ENCODE data around the gene APPBP2. TPM values are rescaled to one million over a fixed set of nuclear protein-coding genes. Genes with fewer than 3 reads are reported as not detected.
"Not testable (repeated sequence)": the region's sequence is repeated elsewhere in the genome, so short reads cannot be mapped to it uniquely, and the experiment has no call there.

Gene APPBP2
- total RNA-seq, 1 experiment from 2014 or later: 34.3 TPM

DNA sequence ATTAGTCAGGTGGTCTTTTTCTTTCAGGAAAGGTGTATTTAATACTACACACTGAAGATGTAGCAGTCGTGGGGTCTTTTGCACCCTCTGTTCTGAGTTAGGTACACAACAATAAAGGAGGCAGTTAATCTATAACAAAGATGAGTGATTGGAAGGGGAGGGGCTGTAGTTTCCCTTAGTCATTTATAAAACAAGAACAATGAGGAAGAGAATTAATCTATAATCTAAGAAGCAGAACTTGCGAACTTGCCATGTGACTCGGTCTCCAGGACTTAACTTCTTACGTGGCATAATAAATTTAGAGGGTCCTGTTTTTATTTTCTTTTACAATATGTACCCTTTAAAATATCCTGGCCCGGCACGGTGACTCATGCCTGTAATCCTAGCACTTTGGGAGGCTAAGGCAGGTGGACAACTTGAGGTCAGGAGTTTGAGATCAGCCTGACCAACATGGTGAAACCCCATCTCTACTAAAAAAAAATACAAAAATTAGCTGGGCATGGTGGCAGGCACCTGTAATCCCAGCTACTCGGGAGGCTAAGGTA, 8.6 kb upstream of the APPBP2 start:
- no peak for DNase-seq (ENCODE audit: low read depth)

DNA sequence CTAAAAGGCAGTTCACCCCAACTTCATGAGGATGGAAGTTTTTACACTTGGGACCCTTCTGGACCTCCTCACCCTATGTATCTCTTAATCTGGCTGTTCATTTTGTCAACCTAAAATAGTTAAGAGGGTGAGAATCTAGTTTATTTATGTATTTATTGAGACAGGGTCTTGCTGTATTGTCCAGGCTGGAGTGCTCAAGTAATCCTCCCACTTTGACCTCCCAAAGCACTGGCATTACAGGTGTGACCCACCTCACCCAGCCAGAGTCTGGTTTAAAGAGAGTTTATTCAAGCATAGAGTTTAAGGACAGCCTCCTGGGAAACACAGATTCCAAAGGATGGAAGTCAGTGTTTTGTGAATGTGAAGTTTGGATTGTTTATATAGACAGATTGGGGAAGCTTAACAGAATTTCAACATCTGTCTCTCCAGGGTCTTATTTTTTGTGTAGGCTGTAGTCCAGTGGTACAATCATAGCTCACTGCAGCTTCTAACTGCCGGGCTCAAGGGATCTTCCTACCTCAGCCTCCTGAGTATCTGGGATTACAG, 8.0 kb upstream of the APPBP2 start:
- DNase-seq (ENCODE audit: low read depth): no peak

DNA sequence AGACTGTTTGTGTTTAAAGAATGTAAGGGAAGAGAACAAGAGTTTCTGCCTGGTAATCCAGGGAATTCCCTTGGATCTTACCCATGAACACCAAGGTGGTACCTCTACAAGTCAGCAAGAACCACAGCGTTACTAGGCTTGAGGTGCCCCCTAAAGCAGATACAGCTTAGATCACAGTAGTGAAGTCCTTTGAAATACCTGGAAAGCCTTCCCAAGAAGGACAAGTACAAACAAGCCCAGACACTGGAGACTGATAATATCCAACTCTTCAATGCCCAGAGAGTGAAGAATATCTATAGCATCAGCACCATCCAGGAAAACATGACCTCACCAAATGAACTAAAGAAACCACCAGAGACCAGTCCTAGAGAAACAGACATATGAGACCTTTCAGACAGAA, 3.8 kb upstream of the APPBP2 start:
- DNase-seq (ENCODE audit: low read depth): no peak

DNA sequence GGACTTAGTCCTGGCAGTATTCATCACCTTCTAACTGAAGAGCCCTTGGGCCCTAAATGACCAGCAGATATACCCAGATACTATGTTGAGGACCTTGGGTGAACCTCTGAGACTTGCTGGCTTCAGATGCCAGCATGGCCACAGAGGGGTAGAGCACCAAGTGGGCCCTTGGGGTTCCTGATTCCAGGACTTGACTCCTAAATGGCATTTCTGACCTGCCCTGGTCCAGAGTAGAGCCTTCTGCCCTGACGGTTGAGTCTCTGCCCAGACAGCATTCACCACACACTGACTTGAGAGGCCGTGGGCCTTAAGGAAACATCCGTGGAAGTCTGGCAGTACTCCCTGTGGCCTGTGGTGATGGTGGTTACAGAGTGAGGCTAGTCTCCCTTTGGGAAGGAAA, 2.8 kb upstream of the APPBP2 start:
- no peak for DNase-seq (ENCODE audit: low read depth)

DNA sequence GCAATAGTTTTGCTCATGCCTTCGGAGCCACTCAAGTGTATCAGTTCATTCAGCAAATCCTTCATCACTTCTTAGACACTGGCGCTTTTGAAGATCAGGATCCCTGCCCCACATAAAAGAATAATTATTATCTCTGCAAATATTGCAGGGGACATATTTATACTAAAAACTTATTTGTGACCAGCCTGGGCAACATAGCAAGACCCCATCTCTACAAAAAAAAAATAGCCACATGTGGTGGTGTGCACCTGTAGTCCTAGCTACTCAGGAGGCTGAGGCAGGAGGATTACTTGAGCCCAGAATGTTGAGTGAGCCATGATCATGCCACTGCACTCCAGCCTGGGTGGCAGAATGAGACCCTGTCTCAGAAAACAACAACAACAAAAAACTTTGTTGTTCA, 1.7 kb upstream of the APPBP2 start:
- no peak for DNase-seq (ENCODE audit: low read depth)

DNA sequence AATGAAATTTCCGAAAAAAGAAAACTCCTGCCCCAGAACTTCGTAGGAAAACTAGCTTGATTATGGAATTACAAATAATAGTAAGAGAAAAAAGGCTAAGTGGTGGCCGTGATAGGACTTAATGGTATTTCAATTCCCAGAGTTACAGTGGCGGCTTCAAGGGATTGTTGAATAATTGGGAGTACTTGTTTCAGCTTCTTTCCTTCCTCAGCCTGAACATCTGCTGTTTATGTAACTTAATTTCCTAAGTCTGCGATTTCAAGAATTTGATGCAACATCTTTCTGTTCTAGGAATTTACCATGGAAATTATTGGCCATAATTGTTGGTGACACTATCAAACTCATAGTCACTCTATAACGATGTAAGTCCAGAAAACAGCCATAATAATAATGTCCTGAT, 684 bp upstream of the APPBP2 start:
- DNase-seq (ENCODE audit: low read depth): no peak

DNA sequence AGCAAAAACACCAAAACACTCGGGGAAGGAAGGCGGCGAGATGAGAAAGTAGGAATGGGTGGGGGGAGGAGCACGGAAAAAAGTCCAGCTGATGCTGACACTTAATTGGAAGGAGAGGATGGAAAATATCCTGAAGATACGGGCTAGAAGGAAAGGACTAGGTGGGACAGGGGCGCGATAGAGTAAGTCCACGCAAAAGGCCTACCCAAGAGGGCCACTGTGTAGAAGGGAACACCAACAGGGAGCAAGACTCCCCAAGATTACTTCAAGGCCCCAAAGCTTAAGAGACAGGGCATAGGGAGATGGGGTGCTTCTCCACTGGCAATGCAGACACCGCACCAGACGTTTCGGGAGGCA, 736 bp downstream of the APPBP2 start:
- DNase-seq (ENCODE audit: low read depth): no peak

DNA sequence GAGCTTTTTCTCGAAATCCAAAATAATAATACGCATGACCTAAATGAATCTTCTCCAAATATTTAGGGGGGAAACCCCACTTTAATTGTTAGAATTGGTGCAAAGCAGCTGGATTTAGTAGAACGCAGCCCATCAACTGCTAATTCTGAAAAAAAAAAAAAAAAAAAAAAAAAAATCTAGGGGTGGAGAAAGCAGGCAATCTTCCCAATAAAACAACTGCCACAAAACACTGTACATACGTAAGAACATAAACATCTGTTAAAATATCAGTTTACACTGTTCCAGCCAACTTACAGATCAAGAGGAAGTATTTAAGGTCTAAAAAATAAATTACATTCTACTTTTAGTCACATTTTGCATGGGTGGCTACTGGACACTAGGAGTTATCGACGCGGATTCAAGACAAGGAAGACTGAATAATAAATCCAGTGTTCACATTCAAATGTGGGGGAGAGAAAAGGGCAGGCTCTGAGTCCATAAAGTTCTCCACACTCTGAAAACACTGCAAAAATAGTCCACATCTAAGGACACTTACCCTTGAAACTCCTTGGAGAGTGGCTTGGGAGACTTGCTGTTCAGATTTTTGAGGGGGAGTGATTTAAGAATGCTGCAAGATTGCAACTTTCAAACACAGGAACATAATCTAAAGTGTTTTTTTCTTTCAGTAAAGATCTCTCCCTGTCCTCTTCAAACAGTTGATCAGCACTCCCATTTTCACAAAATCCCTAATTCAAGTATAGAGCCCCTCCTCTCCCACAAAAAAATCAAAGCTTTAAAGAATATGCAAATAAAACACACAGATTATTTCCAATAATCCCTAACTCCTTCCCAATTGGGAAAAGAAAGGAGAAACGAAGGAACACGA, 1.3 kb downstream of the APPBP2 start:
- no peak for DNase-seq (ENCODE audit: low read depth)

DNA sequence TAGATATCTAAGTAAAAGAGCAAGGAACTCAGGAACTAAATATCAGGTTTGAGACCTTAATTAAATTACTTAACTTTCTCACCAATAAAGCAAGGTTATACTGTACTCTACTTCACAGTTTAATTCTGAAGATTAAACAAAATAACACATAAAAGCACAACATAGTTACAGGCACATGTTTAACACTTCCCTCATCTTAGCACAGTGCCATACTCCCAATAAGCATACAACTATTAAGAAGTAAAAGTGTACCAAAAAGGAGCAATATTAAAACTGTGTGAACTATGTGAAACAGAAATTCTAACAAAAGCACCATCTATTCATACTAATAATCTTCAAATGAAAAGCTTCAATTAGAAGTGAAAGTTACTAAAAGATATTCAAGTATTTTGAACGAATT, 2.2 kb downstream of the APPBP2 start:
- no peak for DNase-seq (ENCODE audit: low read depth)

DNA sequence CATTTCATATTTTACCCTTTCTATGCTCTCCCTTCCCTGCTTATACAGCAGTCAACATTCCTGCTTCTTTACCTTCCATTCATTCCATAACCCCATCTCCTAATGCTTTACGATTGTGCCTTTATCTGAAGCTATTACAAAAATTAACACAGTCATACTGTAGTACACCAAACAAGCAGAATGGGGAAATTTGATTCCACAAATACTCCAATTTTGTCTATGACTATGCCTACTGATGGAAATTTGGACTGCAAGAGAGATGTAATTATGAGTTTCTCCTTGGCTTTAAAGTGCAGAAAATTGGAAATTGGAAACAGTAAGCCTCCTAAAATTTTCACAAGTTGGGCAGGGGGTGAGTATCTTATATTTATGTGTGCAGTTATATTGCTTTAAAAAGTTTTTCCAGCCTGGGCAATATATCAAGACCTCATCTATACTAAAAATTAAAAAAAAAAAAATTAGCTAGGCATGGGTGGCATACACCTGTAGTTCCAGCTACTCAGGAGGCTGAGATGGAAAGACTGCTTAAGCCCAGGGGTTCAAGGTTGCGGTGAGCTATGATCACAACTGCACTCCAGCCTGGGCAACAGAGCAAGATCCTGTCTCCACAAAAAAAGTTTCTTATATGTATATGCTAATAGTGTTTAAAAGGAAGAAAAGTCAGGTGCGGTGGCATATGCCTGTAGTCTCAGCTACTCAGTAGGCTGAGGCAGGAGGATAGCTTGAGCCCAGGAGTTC, 3.0 kb downstream of the APPBP2 start:
- no peak for DNase-seq (ENCODE audit: low read depth)

DNA sequence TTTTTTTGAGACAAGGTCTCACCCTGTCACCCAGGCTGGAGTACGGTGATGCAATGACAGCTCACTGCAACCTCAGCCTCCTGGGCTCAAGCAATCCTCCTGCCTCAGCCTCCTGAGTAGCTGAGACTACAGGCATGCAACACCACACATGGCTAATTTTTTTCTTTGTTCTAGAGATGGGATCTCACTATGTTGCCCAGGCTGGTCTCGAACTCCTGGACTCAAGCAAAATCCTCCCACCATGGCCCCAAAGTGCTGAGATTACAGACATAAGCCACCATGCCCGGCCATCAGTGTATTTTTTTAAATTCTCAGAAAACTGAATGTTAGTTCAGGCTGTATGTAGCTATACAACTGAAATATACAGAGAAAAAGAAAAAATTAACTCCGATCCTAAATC, 6.2 kb downstream of the APPBP2 start:
- no peak for DNase-seq (ENCODE audit: low read depth)

DNA sequence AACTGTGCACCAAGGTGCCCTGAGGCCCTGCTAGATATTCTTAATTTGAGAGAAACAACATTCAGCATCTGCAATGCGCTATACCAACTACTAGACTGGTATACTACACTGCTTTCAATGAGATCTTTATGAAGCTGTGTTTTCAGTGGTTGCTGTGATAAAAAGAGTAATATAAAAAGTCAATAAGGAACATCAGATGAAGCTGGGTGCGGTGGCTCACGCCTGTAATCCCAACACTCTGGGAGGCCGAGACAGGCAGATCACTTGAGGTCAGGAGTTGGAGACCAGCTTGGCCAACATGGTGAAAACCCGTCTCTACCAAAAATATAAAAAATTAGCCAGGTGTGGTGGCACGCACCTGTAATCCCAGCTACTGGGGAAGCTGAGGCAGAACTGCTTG, 10.4 kb downstream of the APPBP2 start:
- DNase-seq (ENCODE audit: low read depth): not testable (repeated sequence)

DNA sequence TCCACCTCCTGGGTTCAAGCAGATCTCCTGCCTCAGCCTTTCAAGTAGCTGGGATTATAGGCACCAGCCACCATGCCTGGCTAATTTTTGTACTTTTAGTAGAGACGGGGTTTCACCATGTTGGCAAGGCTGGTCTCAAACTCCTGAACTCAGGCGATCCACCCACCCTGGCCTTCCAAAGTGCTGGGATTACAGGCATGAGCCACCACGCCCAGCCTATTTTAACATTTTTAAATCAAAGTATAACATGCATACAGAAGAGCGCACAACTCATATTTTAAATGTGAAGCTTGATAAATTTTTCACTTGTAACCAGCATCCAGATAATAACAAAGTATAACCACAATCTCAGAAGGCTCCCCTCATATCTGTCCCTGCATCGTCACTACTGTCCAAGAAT, 10.8 kb downstream of the APPBP2 start:
- not testable (repeated sequence) for DNase-seq (ENCODE audit: low read depth)

DNA sequence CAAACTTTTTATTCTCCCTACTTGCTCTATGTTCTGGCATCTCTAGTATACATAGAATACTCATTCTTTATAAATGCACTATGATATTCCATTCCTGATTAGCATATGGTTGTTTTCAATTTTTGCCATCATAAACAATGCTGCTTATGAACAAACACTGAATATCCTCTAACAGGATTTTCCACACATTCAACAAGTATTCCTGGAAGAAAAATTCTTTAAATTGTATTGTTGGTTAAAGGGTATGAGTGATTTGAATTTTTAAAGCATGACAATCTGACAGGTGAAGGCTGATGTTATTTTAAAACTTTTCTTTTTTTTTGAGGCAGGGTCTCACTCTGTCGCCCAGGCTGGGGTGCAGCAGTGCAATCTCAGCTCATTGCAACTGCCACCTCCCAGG, 11.5 kb downstream of the APPBP2 start:
- DNase-seq (ENCODE audit: low read depth): no peak

DNA sequence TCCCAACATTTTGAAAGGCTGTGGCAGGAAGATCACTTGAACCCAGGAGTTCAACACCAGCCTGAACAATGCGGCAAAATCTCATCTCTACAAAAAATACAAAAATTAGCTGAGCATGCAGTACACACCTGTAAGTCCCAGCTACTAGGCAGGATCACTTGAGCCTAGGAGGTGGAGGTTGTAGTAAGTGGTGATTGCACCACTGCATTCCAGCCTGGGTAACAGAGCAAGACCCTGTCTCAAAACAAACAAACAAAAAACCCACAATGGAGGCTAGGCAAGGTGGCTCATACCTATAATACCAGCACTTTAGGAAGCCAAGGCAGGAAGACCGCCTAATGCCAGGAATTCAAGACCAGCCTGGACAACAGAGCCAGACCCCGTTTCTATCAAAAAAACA, 12.0 kb downstream of the APPBP2 start:
- no peak for DNase-seq (ENCODE audit: low read depth)

DNA sequence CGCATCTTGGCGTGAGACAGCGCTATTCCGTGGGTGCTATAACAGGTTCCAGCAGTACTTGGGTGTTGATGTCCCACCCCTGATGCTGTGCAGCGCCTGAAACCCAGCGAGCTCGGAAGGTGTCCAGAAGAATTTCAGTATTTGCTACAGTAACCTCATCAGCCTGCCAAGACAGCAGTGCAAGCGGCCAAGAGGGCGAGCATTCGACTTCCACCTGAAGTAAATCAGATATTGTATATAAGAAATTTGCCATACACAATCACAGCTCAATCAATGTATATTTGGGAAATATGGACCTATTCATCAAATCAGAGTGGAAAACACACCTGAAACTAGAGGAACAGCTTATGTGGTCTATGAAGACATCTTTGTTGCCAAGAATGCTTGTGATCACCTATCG, 13.0 kb downstream of the APPBP2 start:
- no peak for DNase-seq (ENCODE audit: low read depth)

DNA sequence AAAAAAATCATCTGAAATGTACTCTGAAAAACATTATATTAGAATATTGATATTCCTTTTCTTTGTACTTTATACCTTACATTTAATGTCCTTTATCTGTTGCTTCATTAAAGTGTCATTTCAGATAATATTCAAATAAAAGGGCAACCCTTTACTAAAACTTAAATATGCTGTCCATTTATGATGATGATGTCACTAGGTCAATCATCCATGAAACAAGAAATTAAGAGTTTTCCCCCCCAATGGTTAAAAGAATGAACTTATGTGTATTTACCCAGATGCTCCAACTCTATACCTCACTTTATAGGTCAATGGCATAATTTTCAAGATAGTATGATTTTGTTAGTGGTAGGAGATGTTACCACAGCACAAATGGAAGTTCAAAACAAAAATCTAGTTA, 15.3 kb downstream of the APPBP2 start:
- DNase-seq (ENCODE audit: low read depth): no peak

DNA sequence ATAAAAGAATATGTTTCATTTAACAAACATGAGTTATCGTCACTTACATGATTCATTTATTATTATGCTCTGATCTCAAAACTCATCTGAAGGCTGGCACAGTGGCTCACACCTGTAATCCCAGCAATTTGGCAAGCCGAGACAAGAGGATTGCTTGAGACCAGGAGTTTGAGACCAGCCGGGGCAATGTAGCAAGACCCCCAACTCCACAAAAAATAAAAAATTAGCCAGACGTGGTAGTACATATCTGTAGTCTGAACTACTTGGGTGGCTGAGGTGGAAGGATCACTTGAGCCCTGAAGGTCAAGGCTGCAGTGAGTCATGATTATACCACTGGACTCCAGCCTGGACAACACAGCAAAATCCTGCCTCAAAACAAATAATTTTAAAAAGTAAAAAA, 16.0 kb downstream of the APPBP2 start:
- no peak for DNase-seq (ENCODE audit: low read depth)

DNA sequence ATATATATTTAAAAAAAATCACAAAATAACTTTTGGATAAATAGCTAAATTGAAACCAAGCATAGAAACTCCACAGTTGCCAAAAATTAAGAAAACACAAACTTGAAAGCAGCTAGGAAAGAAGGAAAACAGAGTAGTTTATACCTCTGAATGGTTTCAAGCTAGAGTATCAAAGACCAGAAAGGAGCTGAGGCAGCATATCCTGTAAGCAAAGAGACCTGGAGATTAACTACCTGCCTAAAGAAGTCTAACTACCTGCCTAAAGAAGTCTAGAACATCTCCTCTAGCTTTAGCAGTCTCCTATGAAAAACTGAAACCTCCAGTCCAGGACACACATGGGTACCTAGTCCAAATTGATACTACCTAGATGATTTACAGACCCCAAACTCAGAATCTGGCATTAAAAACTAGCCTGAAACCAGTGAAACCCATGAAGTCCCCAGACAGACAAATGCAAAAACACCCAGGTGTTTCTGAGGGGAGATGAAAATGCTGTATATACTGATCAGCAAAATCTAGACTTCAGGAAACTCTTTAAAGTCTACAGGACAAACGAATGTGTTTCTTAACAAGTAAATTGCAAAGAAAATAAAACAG, 17.6 kb downstream of the APPBP2 start:
- no peak for DNase-seq (ENCODE audit: low read depth)

DNA sequence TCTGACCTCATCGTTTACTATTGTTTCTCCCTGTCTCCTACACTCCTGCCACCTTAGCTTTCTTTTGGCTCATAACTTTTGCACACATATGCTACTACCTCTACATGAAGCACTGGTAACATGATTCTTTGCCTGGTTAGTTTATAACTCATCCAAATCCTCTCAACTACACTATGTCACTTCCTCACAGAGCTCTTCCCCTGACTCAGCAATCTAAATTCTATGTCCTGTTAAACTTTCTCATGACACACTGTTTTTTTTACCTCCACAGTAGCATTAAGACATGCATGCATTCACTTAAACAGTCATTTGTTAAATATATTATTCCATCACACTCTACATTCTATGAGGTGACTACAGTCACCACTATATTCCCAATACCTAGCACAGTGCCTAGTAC, 19.7 kb downstream of the APPBP2 start:
- peak; percentile 81 for DNase-seq (ENCODE audit: low read depth)

DNA sequence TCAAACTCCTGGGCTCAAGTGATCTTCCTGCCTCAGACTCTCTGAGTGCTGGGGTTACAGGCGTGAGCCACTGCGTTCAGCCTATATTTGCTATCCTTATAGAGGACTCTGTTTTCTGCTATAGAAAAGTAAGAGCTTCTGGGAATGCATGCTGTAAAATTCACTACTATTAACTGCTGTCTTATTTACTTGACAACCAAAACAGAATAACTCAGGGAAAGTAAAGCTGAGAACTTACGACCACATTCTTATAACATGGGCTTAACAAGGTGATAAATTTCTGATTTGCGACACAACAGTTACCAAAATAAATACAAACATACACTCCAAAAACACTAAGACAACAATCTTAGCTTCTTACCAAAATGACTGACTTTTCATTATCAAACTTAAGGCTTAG, 23.9 kb downstream of the APPBP2 start:
- no peak for DNase-seq (ENCODE audit: low read depth)

DNA sequence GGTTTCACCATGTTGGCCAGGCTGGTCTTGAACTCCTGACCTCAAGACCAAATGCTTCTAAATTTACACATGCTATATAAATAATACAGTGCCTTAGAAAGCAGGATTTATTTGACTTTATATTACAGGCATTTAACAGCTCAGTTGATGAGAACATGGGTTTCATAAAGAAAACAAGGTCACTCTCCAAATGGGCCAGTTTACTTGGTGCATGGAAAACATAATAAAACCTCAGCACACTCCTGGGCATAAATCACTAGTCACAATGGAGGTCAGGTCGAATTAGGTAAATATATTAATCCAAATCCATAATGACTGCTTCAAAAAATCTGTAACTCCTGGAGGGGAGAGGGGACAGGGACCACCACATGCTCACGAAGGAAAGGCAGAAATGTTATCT, 24.5 kb downstream of the APPBP2 start:
- DNase-seq (ENCODE audit: low read depth): no peak
